ENCODE measurements around the gene ABLIM3. TPM values are rescaled to one million over a fixed set of nuclear protein-coding genes. Genes with fewer than 3 reads are reported as not detected.
A peak's percentile ranks its signal among the peaks of the same experiment; 100 is the strongest.

Gene ABLIM3
- total RNA-seq, 1 donor from 2014 or later: 3.9 TPM

DNA sequence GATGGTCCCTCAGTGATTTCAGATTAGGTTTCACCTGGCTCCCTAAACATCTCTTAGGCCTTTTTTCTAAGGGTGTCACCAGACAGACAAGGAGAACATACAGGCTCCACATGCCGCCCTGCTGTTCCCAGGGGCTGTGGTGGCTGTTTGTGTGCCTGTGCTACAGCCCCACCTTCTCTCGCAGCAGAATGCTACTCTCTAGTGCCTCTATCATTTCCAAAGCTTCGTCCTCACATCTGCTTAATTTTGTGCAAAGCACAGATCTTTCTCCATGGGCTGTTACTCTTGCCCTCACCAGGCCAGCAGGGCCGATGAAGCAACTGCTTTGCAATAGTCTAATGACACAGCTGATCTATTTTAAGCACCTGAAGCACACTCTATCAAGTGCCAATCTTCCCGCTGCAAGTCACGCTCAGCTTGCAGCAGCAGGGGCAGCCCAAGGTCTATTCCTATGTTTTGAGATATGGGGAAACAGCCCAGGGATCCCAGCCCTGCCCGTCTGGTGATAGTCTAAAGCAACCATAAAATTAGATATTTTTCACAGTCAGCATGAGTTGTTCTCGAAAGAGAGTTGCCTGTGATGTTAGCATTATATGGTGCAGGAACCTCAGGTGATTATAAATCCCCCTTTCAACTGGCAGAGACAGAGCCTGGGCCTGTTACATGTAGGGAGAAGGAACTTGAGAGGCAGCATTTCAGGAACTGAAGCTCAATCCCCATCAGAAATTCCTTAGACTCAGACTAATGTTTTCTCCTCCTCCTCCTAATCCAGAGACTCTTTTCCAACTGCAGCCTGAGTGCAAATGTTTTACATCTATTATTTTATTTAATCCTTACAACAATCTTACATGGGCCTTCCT lies 12.7 kb downstream of the ABLIM3 start:
- Histone ChIP-seq H3K36me3 (ENCODE audit: insufficient read depth, low read length) (no peaks in the 10 kb centered on the region), H3K9me3 (ENCODE audit: insufficient read depth, low read depth, low read length) (no peaks in the 10 kb centered on the region), H3K4me2 (ENCODE audit: low read length) (no peak overlapping the region), H3K27ac (ENCODE audit: low read depth, low read length) (peak overlapping the region; percentile 50), H2AFZ (ENCODE audit: low read depth, low read length) (no peak overlapping the region), H4K20me1 (ENCODE audit: insufficient read depth, low read length) (no peaks in the 10 kb centered on the region), H3K4me1 (ENCODE audit: insufficient read depth, low read length) (peaks cover 25% of the 10 kb centered on the region), H3K4me3 (ENCODE audit: insufficient read depth, low read depth, low read length) (no peak overlapping the region), H3K79me2 (ENCODE audit: insufficient read depth, low read length) (peaks cover 30% of the 10 kb centered on the region), H3K9ac (ENCODE audit: low read length) (peak overlapping the region; percentile 8), H3K27me3 (ENCODE audit: insufficient read depth, low read length) (no peaks in the 10 kb centered on the region)
- H3K4me1 Mint-ChIP-seq (ENCODE audit: low read depth, unreplicated experiment): peaks cover 27% of the 10 kb centered on the region
- peak overlapping the region; percentile 0 for H3K4me3 Mint-ChIP-seq (ENCODE audit: unreplicated experiment)
- H3K27me3 Mint-ChIP-seq (ENCODE audit: low read depth, unreplicated experiment): no peaks in the 10 kb centered on the region
- TF ChIP-seq EZH2 (IDR thresholded peaks at IDR 0.05; ENCODE audit: insufficient read depth, low read length): no peak
- TF ChIP-seq, protein P1, sequence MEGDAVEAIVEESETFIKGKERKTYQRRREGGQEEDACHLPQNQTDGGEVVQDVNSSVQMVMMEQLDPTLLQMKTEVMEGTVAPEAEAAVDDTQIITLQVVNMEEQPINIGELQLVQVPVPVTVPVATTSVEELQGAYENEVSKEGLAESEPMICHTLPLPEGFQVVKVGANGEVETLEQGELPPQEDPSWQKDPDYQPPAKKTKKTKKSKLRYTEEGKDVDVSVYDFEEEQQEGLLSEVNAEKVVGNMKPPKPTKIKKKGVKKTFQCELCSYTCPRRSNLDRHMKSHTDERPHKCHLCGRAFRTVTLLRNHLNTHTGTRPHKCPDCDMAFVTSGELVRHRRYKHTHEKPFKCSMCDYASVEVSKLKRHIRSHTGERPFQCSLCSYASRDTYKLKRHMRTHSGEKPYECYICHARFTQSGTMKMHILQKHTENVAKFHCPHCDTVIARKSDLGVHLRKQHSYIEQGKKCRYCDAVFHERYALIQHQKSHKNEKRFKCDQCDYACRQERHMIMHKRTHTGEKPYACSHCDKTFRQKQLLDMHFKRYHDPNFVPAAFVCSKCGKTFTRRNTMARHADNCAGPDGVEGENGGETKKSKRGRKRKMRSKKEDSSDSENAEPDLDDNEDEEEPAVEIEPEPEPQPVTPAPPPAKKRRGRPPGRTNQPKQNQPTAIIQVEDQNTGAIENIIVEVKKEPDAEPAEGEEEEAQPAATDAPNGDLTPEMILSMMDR (IDR thresholded peaks at IDR 0.05; ENCODE audit: insufficient read depth, low read depth, low read length): no peak
- DNase-seq (ENCODE audit: low read depth) (peak; percentile 60), FAIRE-seq (no peak)
- no peaks in the 10 kb centered on the region for H3K9me3 Mint-ChIP-seq (ENCODE audit: unreplicated experiment)
- H3K27ac Mint-ChIP-seq (ENCODE audit: unreplicated experiment): peak overlapping the region; percentile 79
- no peaks in the 10 kb centered on the region for H3K36me3 Mint-ChIP-seq (ENCODE audit: low read depth, unreplicated experiment)

DNA sequence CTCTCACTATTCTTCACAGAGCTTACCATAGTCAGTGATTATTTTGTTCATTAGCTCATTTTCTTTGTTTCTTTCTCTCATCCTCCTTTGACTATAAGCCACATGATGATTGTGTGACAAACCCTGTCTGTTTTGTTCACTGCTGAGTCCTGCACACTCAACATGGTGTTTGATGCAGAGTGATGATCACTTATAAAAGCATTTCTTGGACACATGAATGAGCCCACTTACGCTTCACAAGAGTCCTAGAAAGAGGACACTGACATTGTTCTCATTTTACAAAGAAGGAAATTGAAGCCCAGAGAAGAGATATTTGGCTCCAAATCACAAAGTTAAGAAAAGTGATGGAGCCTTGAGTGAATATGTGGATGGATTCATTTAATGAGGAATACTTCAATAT lies 13.4 kb downstream of the ABLIM3 start:
- FAIRE-seq: no peak
- TF ChIP-seq, protein P1 (IDR thresholded peaks at IDR 0.05; ENCODE audit: insufficient read depth, low read depth, low read length): no peak
- TF ChIP-seq EZH2 (IDR thresholded peaks at IDR 0.05; ENCODE audit: insufficient read depth, low read length): no peak
- H3K36me3 Mint-ChIP-seq (ENCODE audit: low read depth, unreplicated experiment): no peaks in the 10 kb centered on the region
- no peak overlapping the region for H3K4me3 Mint-ChIP-seq (ENCODE audit: unreplicated experiment)
- H4K20me1 ChIP-seq (ENCODE audit: insufficient read depth, low read length): no peaks in the 10 kb centered on the region
- H3K4me2 ChIP-seq (ENCODE audit: low read length): no peak overlapping the region
- H3K27me3 Mint-ChIP-seq (ENCODE audit: low read depth, unreplicated experiment): no peaks in the 10 kb centered on the region
- H3K4me1 Mint-ChIP-seq (ENCODE audit: low read depth, unreplicated experiment): peaks cover 27% of the 10 kb centered on the region
- H3K9me3 ChIP-seq (ENCODE audit: insufficient read depth, low read depth, low read length): no peaks in the 10 kb centered on the region
- H3K27ac Mint-ChIP-seq (ENCODE audit: unreplicated experiment): no peak overlapping the region
- DNase-seq (ENCODE audit: low read depth): no peak
- no peak overlapping the region for H3K27ac ChIP-seq (ENCODE audit: low read depth, low read length)
- no peaks in the 10 kb centered on the region for H3K36me3 ChIP-seq (ENCODE audit: insufficient read depth, low read length)
- H2AFZ ChIP-seq (ENCODE audit: low read depth, low read length): no peak overlapping the region
- H3K79me2 ChIP-seq (ENCODE audit: insufficient read depth, low read length): peaks cover 28% of the 10 kb centered on the region
- no peak overlapping the region for H3K9ac ChIP-seq (ENCODE audit: low read length)
- H3K4me3 ChIP-seq (ENCODE audit: insufficient read depth, low read depth, low read length): no peak overlapping the region
- peaks cover 25% of the 10 kb centered on the region for H3K4me1 ChIP-seq (ENCODE audit: insufficient read depth, low read length)
- H3K9me3 Mint-ChIP-seq (ENCODE audit: unreplicated experiment): no peaks in the 10 kb centered on the region
- no peaks in the 10 kb centered on the region for H3K27me3 ChIP-seq (ENCODE audit: insufficient read depth, low read length)
